Measurements from ENCODE around the gene CORO1C.

CORO1C gene

DNA sequence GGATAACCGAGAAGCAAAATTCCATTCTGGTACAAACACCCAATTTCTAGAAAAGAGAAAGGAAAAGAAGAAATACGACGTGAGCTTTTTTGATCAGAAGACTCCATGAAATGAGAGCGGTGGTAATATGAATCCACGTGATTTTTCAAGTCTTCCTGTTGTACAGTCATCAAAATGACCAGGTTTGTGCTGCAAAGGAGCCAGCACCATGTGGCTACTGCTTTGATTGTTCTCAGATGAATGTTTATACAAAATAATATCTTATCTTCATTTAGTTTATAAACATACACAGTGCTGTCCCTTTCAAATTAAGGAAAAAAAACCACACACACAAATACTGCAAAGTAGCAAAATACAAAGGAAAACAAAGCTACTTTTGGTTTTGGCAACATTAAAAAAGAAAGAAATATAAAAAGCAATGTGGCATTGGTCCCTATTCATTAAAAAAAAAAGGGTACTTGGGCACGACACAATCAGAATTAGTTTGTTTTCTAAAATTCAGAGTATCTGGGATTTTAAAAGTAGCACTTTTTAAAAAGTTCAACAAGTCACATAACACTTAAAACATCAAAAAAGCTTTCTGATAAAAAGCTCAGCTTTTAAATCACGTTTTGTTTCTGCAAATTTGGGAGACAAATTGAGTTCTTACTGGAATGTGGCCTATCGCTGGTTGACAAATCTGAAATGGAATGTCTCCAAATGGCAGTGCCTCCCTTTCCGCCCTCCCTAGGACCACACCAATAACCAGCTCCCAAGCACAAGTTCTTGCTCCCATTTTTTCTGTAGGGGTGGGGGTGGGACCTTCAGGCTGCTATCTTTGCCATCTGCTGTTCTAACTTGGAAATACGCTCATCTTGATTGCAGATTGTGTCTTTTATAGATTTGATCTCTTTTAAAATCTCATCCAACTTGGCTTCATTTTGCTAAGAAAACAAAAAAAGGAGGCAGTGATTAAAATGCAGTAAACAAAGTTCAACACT lies 84.4 kb downstream of the CORO1C start:
- no peak for FAIRE-seq

DNA sequence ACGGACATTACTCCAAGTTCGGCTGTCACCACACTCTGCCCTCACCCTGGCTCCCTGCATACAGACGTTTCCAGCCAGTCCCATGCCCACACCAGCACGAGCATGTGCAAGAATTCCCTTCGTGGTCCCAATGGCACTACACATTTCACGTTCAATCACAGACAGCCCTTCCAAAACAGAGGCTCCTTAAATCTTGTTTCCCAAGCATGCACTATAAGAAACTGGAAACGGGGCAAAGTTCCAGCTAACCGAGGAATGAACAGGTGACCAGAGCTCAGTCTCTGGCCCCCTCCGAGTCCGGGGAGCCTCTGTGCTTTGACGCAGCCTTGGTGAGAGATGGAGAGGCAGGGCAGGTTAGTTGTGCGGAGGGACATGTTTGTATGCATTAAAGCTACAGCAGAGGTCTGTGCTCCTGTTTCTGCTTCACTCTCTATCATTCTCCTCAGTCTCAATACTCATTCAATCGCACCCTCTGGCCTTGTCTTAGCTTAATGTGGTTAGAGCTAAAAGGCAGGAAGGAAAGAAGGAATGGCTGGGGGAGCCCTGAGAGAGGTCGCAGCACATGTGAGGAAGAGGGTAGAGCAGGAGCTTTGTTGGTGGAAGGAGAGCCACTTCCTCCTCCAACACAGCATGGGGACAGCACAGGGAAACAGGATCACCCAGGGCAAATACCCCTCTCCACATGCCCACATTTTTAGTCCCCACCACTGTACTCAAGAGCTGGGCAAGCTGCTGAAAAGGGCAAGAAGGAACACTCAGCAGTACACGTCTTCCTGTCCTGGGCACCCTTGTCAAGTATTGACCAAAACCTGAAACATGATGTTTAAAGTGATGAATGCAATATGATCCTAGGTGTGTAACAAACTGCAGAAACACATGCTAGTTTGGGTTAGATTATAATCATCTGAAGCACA lies 85.4 kb downstream of the CORO1C start:
- FAIRE-seq, result no peak

DNA sequence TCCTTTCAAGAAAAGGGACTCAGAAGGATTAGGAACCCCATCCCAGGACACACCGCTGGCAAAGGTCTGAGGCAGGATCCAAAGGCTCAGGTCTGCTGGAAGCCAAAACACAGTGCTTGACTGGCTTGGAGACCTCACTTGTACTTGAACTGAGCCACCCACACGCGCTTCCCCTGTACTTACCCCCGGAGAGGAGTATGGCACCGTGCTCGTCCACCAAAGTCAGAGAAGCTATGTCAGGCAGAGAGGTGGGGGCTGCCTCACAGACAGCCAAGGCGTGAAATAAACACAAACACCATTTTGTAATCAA lies 86.6 kb downstream of the CORO1C start:
- FAIRE-seq, result no peak

DNA sequence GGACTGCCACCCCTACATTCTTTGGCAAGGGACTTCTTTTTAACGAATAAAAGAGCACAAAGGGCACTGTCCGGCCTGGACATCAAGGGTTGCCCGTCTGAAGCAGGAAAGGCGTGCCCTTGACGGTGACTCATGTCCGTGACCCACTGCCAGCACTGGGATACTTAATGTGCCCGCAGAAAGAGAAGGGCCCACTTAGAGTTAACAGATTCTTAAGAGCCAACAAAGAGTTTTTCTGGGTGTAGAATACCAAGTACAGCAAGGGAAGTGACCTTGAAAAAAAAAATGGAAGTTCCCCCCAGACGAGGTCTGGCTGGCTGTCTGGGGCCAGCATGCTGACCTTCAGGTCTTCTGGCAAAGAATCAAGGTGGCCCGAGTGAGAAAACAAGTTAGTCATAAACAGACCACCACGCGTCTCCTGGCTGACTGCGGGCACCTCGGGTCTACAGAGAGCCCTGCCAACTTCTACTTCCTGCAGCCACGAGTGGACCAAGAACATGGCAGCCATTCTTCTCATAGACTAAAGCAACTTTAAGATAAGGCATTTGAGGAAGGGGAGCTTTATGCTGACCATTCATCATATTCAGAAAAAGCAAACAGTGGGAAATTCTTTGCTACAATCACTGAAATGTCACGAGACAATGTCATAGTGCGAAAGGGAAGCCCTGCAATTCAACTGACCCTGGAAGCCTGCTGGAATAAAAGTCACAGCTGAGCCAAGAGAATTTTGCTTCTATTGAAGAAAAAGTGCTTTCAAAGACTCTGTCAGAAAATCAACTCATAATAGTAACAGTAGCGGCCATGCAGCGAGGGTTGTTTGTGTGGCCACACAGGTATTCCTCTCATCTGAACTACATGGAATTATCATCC lies 87.1 kb downstream of the CORO1C start:
- no peak for FAIRE-seq

DNA sequence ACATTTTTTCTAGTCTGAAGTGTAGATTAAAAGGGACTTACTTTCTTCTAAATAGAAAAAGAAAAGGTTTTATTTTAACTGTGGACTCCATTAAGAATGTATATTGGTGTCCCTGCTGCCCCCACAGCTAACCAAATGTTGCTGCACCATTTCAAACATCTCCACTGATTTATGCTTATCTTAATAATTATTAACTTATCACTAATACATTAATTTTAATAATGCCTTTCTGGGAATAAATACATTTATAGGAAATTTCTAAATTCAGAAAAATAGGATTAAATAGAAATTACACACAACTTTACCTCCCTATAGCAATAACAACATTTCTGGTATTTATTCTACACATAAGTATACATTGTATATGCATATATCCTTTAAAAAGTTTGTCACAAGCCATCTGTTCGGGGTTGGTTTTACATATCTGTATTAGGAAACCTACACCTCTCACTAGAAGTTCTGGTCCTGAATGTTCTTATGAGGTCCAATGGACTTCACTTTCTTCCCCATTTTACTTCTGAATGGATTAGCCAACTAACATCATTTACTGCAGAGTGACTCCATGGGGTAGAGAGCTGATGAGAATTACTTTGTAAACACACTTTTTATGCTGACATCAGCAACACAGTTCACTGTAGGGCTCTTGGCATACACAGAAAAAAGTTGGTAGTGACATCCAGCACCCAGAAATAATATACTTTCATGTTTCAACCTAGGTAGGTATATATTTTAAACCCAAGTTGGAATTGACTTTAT lies 88.2 kb downstream of the CORO1C start:
- FAIRE-seq, result no peak

DNA sequence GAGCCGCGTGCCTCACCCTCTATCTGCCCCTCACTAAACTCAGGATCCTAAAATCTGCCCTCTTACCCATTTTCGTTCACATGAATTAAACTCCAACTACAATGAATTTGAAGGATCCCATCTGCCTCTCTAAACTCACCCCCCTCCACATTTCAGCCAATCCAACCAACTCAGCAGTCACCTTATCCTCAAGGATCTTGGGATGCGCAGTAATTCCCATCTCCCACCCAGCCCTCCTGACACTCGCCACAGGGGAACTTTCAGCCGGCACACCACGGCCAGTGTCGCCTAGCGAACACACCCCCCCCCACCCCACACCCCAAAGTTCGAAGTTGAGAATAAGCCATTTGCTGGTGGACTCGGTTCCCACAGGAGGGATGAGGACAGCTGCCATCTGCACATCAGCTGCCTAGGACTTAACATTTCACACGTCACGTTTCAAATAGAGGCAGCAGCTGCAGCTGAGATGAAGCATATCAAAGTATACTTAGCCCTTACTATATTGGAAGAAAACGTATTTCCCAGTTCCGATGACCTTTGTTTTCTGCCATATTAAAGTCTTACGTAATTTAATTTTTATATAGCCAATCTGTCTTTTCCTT lies 88.9 kb downstream of the CORO1C start:
- FAIRE-seq, result no peak

DNA sequence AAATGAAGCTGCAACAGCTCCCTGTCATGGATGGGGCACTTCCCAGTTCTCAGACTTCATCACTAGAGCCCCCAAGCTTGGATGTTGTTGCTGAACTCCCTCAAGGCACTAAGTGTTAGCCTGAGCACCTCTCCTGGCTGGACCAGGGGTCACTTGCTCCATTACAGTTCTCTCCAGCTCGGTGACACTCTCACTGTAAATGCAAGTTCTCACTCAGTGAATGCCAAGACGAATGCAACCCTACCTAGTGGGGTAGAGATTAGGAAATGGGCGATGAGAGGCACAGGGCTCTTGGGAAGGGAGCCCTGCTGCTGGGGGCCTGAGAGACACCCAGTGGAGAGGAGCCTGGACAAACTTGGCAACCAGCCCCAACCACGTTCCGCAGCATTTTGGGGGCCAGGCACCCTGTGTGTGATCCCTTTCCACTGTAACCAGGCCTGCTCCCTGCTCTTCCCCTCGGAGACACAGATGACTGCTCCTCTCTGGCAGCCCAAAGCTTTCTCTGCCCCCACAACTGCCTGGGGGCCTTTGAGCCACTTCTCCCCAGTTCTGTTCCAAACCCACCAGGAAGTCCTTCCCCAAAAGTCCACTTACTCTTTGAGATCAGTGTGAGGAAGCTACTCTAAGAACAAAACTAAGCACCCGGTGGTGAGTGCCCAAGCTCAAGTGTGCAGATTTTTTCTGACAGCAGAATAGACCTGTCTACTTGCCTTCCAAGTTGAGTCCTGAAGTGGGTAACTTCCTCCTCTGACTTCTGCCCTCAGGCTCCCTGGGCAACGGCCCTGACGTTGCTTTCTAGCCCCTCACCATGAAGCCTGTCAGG lies 89.7 kb downstream of the CORO1C start:
- no peak for FAIRE-seq

DNA sequence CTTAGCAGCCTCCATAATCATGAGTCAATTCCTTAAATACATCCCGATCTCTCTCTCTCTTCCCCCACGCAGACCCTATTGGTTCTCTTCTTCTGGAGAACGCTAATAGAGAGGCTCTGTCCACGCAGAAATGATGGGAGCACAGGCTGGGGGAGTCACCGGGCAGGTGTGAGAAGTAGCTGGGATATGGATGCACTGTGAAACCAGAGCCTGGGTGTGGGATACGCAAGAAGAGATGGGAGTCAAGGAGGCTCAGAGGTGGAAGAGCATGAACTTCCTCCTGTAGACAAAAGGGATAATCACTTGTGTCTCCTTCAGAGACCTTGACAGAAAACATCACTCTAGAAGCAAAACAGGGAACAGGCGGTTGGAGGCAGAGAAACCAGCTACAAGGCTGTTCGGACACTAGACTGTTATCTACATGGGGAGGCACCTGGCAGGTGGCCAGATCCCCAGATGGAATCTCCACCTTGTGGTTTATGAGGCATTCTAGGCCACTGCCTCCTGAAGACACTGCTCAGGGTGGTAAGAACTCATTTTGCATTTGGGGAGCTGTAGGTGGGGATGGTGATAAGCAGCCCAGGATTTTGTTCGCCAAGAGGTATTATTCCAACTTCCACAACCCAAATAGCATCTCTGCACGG lies 90.4 kb downstream of the CORO1C start:
- no peak for FAIRE-seq

DNA sequence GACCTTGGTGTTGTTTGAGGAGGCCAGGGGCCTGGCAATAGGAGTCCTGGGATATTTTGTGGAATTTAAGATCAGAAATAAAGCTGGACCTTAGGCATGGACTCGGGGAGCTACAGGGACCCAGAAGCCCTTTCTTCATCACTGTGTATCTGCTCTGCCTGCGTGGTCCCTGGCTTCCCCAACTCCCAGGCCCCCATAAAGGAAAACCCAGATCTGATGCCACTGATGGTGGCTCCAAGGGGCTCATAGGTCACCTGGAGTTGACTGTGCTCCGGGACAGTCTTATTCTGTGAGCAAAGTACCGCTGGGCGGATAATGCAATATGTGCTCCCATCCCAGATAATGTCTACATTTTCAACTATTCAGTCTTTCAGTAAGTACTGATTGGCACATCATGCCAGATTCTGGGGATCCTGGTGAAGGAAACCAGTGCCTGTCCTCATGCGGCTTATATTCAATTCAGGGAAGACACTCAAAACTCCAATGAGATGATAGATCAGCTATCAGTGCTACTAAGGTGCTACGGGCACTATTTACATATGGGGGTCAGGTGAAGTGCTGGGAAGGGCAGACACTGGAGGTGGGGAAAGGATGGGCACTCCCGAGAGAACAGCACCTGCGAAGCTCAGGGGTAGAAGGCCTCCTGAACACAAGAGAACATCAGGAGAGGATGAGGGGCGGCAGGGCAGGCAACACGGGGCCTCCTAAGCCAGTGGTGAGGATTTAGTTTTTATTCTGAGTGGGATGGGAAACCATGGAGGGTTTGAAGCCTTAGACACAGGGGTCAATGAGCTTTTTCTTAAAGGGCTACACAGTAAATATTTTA lies 92.1 kb downstream of the CORO1C start:
- no peak for FAIRE-seq

DNA sequence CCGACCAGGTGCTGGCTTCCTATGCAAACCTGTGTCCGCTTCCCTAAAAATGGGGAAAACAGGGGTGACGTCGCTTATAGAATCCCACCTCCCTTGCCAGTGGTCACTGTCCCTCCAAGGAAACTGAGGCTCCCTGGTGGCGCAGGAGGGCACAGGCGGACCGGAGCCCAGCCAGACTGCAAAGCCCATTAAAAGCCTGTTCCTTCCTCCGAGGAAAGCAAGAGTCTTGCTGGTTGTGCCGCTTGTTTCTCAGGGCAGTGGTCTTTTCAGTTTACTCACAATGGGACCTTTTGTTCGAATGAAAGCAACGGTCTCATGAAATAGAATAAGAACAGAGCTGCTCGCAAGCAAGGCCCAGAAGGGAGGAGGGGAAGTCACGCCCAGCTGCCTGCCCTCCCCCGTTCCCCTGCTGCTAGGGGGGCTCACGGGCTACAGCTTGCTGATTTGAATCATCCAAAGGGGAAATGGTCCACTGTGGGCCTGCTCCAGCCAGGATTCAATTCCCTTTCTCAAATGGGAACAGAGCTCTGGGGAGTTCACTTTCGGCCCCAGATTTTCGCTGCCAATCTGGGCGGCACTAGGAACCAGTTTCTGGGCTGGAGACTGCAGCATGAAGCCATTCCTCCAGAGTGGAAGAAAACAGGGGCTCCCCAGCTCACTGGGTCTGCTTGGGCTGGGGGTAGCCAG lies 93.0 kb downstream of the CORO1C start:
- FAIRE-seq, result no peak

DNA sequence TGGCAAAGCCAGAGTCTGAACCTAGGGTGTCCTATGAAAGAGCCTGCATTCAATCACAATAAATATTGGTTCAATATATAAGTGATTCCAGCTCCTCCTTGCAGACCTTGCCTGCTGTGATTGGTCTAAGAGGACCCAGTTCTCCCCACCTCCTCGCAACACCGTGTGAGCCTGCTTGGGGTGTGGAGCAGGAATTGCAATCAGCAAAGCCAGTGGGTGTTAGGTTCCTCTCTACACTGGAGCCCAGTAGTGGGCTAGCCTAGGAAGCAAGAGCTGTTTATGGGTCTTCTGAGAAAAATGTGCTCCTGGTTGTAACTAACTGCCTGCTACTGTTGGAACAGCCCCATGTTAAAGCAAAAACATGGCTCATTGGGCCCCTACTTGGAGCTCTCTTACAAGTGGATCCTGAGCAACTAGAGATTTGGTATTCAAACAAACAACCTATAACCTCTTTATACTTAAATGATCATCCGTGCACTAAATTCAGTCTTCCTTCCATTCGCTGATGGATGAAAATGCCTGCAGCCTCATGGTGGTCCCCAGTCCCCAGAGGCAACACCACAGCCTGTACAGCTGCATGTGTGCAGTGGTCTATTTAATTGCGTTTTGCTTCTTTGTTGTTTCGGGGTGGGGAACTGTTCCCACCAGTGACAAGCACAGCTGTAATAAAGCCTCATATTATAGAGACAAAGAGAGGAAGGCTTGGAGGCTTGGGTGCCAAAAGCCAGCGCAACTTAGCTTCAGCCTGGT lies 93.9 kb downstream of the CORO1C start:
- no peak for FAIRE-seq

DNA sequence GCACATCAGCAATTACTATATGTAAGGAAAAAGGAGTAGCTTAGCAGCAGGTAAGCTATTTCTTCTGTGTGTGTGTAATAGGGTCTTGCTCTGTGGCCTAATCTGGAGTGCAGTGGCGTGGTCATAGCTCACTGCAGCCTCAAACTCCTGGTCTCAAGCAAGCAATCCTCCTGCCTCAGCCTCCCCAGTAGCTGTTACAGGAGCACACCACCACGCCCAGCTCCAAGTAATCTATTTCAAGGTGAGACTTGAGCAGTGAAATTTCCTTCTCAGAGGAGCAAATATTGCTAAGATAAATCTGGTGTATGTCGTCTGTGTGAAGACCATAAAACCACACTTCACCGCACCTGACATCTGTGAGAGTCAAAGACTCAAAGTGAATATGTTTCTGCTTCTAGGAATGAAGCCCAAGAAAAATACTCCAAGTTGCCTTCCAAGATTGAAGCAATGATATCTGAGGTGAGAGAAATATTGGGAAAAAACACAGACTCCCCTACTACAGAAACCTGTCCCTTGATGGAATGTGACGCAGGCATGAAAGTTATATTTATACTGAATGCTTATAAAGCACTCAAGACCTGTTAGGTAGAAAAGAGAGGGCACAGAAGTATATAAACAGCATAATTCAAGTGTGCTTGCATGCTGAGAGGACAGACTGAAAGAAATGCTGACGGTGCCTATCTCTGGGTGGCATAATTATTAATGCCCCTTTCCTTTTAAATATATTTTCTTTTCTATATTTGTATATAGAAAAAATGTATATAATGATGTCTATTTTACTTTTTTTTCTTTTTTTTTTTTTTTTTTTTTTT lies 95.1 kb downstream of the CORO1C start:
- FAIRE-seq, result no peak

DNA sequence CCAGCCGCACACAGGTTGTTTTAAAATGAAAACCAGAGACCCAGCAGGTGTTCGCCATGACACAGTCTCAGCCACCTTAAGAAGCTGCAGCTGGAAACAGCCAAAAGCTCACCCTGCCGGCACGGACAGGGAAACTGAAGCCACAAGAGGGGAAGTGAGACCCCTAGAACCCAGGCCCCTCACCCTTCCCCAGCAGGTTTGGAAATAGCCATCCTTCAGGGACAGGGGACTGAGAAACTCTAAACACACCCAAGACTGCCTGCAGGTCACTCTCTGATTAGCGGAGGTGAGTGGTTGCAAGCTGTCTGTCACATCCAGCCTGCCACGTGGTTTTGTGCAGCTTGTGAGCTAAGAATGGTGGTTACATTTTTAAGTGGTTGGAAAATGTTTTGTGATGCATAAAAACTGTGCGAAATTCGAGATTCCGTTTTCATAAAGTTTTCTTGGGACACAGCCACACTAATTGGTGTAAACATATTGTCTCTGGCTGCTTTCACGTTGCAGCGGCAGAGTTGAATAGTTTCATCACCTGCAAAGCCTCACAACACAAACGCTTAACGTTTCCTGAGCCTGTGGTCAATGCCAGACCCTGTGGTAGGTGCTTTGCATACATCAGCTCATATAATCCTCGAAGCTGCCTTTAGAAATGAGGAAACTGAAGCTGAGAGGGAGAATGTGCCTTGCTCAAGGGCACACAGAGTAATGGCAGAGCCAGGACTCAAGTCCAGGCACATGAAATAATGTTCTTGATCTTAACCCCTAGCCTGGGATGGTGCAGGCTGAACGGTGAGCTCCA lies 95.9 kb downstream of the CORO1C start:
- FAIRE-seq, result no peak

DNA sequence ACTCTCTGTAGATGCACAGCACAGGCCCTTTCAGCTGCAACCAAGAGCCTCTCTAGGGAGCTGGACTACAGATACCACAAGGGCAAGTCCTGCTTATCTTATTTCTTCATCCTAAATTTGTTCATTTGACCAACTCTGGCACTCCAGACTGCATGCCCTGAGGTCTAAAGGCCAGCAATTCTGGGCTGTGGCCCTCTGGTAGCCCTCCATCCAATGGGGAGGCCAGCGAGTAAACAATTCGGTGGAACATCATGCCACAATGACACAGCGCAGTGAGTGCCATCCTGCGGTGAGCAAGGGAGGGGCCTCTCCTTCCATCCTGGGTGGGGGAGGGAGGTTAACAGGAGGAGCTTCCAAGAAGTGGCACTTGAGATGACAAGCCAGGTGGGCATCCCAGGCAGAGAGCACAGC lies 97.0 kb downstream of the CORO1C start:
- FAIRE-seq, result no peak

DNA sequence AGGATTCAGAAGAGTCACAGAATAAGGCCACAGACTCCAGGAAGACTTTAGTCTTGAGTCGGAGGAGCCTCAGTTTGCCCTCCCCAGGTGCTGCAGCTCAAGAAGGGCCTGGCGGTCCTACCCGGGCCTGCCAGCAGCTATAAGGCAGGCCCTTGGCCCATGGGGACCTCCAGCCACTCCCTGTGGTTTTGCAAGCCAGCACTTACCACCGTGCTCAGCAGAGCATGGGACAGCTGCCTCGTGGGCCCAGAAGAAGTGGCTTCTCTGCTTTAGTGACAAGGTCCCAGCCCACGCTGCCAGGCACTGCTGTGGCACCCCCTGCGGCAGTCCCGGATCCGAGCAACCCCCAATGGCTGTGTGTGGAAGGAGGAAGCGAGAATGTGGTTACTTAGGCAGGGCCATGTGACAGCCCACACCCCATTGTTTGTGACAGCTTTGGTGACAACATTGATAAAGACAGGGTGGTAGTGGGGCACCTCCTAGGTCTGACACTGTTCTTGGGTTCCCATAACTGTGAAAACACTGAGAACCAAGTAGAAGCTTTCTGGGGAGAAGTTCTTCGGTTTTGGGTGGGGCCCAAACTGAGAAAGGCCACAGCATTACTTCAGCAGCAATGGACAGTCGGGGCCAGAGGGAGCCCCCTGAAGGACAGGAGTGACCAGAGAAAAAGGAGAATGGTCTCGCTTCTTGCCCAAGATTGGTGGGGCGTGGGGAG lies 97.6 kb downstream of the CORO1C start, which contains the start of gene SELPLG:
TSS of gene SELPLG (minus strand) at position 361 of the 715 bp plus-strand sequence. CDS start 9,587 bp downstream, outside the sequence.
- no peak for FAIRE-seq

Data from G401.6 (cell line).